Colon (tissue), 2 donors: ENCODE data around the gene HSPG2.
"Not testable (repeated sequence)": the region's sequence is repeated elsewhere in the genome, so short reads cannot be mapped to it uniquely, and the experiment has no call there.

Experiments
- FAIRE-seq: peaks from 2 replicates; lab custom pipeline; 2012; peaks lifted over from hg19 to GRCh38; lab: Jason Lieb, UNC
- donor health status: control.
- donor health status: control.

Gene HSPG2

GRCh38 chr1:21843208-21843607 is 93.9 kb downstream of the HSPG2 start:
- no peak for FAIRE-seq

GRCh38 chr1:21842606-21843162 is 94.4 kb downstream of the HSPG2 start:
- no peak for FAIRE-seq

- FAIRE-seq: no peak
Observed at GRCh38 chr1:21841852-21842466, 95.2 kb downstream of the HSPG2 start.

GRCh38 chr1:21840981-21841380 is 96.1 kb downstream of the HSPG2 start:
- no peak for FAIRE-seq

GRCh38 chr1:21839337-21840037 is 97.6 kb downstream of the HSPG2 start:
- no peak for FAIRE-seq

GRCh38 chr1:21838359-21839157 is 98.6 kb downstream of the HSPG2 start:
- no peak for FAIRE-seq

GRCh38 chr1:21837476-21837875 is 99.6 kb downstream of the HSPG2 start:
- no peak for FAIRE-seq

- no peak for FAIRE-seq
Observed at GRCh38 chr1:21836729-21837128, 100.4 kb downstream of the HSPG2 start.

GRCh38 chr1:21836010-21836409 is 101.1 kb downstream of the HSPG2 start:
- no peak for FAIRE-seq

GRCh38 chr1:21834666-21835065 is 102.4 kb downstream of the HSPG2 start:
- FAIRE-seq: no peak

- FAIRE-seq: no peak
Observed at GRCh38 chr1:21834094-21834493, 103.0 kb downstream of the HSPG2 start.

GRCh38 chr1:21833392-21833976 is 103.6 kb downstream of the HSPG2 start:
- FAIRE-seq: no peak

- FAIRE-seq: no peak
Observed at GRCh38 chr1:21831454-21831970, 105.6 kb downstream of the HSPG2 start.

- no peak for FAIRE-seq
Observed at GRCh38 chr1:21830792-21831453, 106.2 kb downstream of the HSPG2 start.

GRCh38 chr1:21829294-21829693 is 107.8 kb downstream of the HSPG2 start:
- FAIRE-seq: no peak

- no peak for FAIRE-seq
Observed at GRCh38 chr1:21828506-21829210, 108.5 kb downstream of the HSPG2 start.

GRCh38 chr1:21828075-21828474 is 109.0 kb downstream of the HSPG2 start:
- FAIRE-seq: no peak

- no peak for FAIRE-seq
Observed at GRCh38 chr1:21827141-21827679, 109.9 kb downstream of the HSPG2 start.

GRCh38 chr1:21826694-21827093 is 110.4 kb downstream of the HSPG2 start:
- FAIRE-seq: not testable (repeated sequence)

- no peak for FAIRE-seq
Observed at GRCh38 chr1:21825393-21825792, 111.7 kb downstream of the HSPG2 start.

GRCh38 chr1:21824926-21825325 is 112.2 kb downstream of the HSPG2 start:
- no peak for FAIRE-seq
